Activated CD4-positive, alpha-beta memory T cell treated with anti-CD3 and anti-CD28 coated beads, Interleukin-2, amount 10 ng/mL, durations not matched to agents 7 days and 5 days (primary cell): ENCODE results near the gene ZNF74. TPM values are rescaled to one million over a fixed set of nuclear protein-coding genes. Genes with fewer than 3 reads are reported as not detected.
"Not testable (repeated sequence)": the region's sequence is repeated elsewhere in the genome, so short reads cannot be mapped to it uniquely, and the experiment has no call there.

Experiments used
- CTCF ChIA-PET: fragments of 350-600 bp; sonication (Branson Sonifier 250); formaldehyde crosslinking; loops from one replicate; lab custom pipeline; 2021; ENCODE audit warnings: antibody characterized with exemption, inconsistent platforms; lab: Charles Lee
- POLR2A ChIA-PET: fragments of 350-600 bp; sonication (Branson Sonifier 250); formaldehyde crosslinking; loops from one replicate; lab custom pipeline; 2021; ENCODE audit warnings: antibody characterized with exemption; lab: Charles Lee
- DNase-seq: peaks from one replicate; pipeline ENCODE4 v3.0.0-alpha.2; 2020
- H3K27ac Mint-ChIP-seq: one replicate; pipeline ENCODE4 v1.8.0; 2021; ENCODE audit warnings: mild to moderate bottlenecking, mixed read lengths
- H3K27me3 Mint-ChIP-seq: one replicate; pipeline ENCODE4 v1.8.0; 2021; ENCODE audit warnings: mixed read lengths
- H3K36me3 Mint-ChIP-seq: one replicate; pipeline ENCODE4 v1.8.0; 2021; ENCODE audit warnings: low read depth, mixed read lengths
- H3K4me1 Mint-ChIP-seq: one replicate; pipeline ENCODE4 v1.8.0; 2021; ENCODE audit warnings: mixed read lengths
- H3K4me3 Mint-ChIP-seq: one replicate; pipeline ENCODE4 v1.8.0; 2021; ENCODE audit warnings: mild to moderate bottlenecking, mixed read lengths
- H3K9me3 Mint-ChIP-seq: one replicate; pipeline ENCODE4 v1.8.0; 2021; ENCODE audit warnings: mixed read lengths
- total RNA-seq, 2 experiments: library from RNA; stranded (reverse); gene quantifications; one replicate each; pipeline ENCODE4 v1.2.3, GENCODE V29; 2021

Gene ZNF74
- total RNA-seq, 2 experiments from 2014 or later, result 6.1 to 6.2 TPM

GRCh38 chr22:20446383-20446970 lies 52.5 kb downstream of the ZNF74 start:
- H3K36me3 Mint-ChIP-seq, result peaks cover 32% of the 10 kb centered on the region
- H3K27ac Mint-ChIP-seq, result no peak overlapping the region
- no peaks in the 10 kb centered on the region for H3K27me3 Mint-ChIP-seq
- no peaks in the 10 kb centered on the region for H3K4me1 Mint-ChIP-seq
- ChIA-PET CTCF (no interaction called here), POLR2A (no interaction called here)
- no peak for DNase-seq
- no peaks in the 10 kb centered on the region for H3K9me3 Mint-ChIP-seq
- no peak overlapping the region for H3K4me3 Mint-ChIP-seq

- ChIA-PET CTCF (interaction anchor here (1.0 kb wide), 1 partner anchor 30 kb away, joined by 3 read pairs; no protein-coding TSS in a partner anchor), POLR2A (no interaction called here)
- Mint-ChIP-seq H3K9me3 (no peaks in the 10 kb centered on the region), H3K27ac (no peak overlapping the region), H3K27me3 (no peaks in the 10 kb centered on the region), H3K36me3 (peaks cover 26% of the 10 kb centered on the region), H3K4me1 (no peaks in the 10 kb centered on the region), H3K4me3 (no peak overlapping the region)
- DNase-seq, result no peak
Observed at GRCh38 chr22:20448630-20449029, 54.7 kb downstream of the ZNF74 start.

GRCh38 chr22:20449819-20450550 lies 56.0 kb downstream of the ZNF74 start:
- ChIA-PET POLR2A (no interaction called here), CTCF (interaction anchor here (0.6 kb wide), 1 partner anchor 49 kb away, joined by 4 read pairs; no protein-coding TSS in a partner anchor)
- Mint-ChIP-seq H3K27ac (no peak overlapping the region), H3K36me3 (peaks cover 26% of the 10 kb centered on the region), H3K4me3 (no peak overlapping the region), H3K4me1 (no peaks in the 10 kb centered on the region), H3K9me3 (no peaks in the 10 kb centered on the region), H3K27me3 (no peaks in the 10 kb centered on the region)
- no peak for DNase-seq

- Mint-ChIP-seq H3K4me3 (no peak overlapping the region), H3K27ac (no peak overlapping the region), H3K36me3 (peaks cover 32% of the 10 kb centered on the region), H3K4me1 (no peaks in the 10 kb centered on the region), H3K9me3 (no peaks in the 10 kb centered on the region), H3K27me3 (no peaks in the 10 kb centered on the region)
- ChIA-PET POLR2A (no interaction called here), CTCF (no interaction called here)
- no peak for DNase-seq
Observed at GRCh38 chr22:20450551-20450906, 56.6 kb downstream of the ZNF74 start.

- H3K27ac Mint-ChIP-seq, DNase-seq, H3K4me3 Mint-ChIP-seq, H3K4me1 Mint-ChIP-seq, H3K27me3 Mint-ChIP-seq, POLR2A ChIA-PET, H3K9me3 Mint-ChIP-seq, CTCF ChIA-PET: not testable (repeated sequence)
- H3K36me3 Mint-ChIP-seq, result peaks cover 39% of the 10 kb centered on the region
Observed at GRCh38 chr22:20451129-20451778, 57.3 kb downstream of the ZNF74 start.

GRCh38 chr22:20451920-20452319 lies 58.0 kb downstream of the ZNF74 start:
- H3K27me3 Mint-ChIP-seq, result no peaks in the 10 kb centered on the region
- CTCF ChIA-PET, result no interaction called here
- H3K36me3 Mint-ChIP-seq, result peaks cover 36% of the 10 kb centered on the region
- DNase-seq, result no peak
- no peak overlapping the region for H3K27ac Mint-ChIP-seq
- H3K4me1 Mint-ChIP-seq, result peaks cover 9% of the 10 kb centered on the region
- POLR2A ChIA-PET, result interaction anchor here (0.7 kb wide), 1 partner anchor 304 kb away, joined by 3 read pairs; no protein-coding TSS in a partner anchor
- no peak overlapping the region for H3K4me3 Mint-ChIP-seq
- no peaks in the 10 kb centered on the region for H3K9me3 Mint-ChIP-seq

- Mint-ChIP-seq H3K9me3 (no peaks in the 10 kb centered on the region), H3K36me3 (peaks cover 34% of the 10 kb centered on the region), H3K27ac (no peak overlapping the region), H3K27me3 (no peaks in the 10 kb centered on the region), H3K4me3 (no peak overlapping the region), H3K4me1 (peaks cover 9% of the 10 kb centered on the region)
- ChIA-PET POLR2A (no interaction called here), CTCF (interaction anchor here (5.0 kb wide), 1 partner anchor 35 kb away, joined by 93 read pairs; no protein-coding TSS in a partner anchor)
- DNase-seq, result no peak
Observed at GRCh38 chr22:20453222-20453621, 59.3 kb downstream of the ZNF74 start.

- Mint-ChIP-seq H3K27me3 (no peaks in the 10 kb centered on the region), H3K36me3 (peaks cover 38% of the 10 kb centered on the region), H3K4me3 (no peak overlapping the region), H3K27ac (no peak overlapping the region), H3K9me3 (no peaks in the 10 kb centered on the region), H3K4me1 (peaks cover 9% of the 10 kb centered on the region)
- CTCF ChIA-PET, result interaction anchor here (1.0 to 5.0 kb wide), 10 partner anchors 8 to 285 kb away, joined by 3 to 93 read pairs (median 5); no protein-coding TSS in a partner anchor
- POLR2A ChIA-PET, result interaction anchor here (2.3 kb wide), 1 partner anchor 8 kb away, joined by 9 read pairs; no protein-coding TSS in a partner anchor
- no peak for DNase-seq
Observed at GRCh38 chr22:20455709-20456063, 61.7 kb downstream of the ZNF74 start.

GRCh38 chr22:20456064-20456721 lies 62.2 kb downstream of the ZNF74 start:
- H3K4me3 Mint-ChIP-seq, result no peak overlapping the region
- no peaks in the 10 kb centered on the region for H3K27me3 Mint-ChIP-seq
- H3K4me1 Mint-ChIP-seq, result peaks cover 14% of the 10 kb centered on the region
- no peaks in the 10 kb centered on the region for H3K9me3 Mint-ChIP-seq
- H3K27ac Mint-ChIP-seq, result no peak overlapping the region
- H3K36me3 Mint-ChIP-seq, result peaks cover 40% of the 10 kb centered on the region
- ChIA-PET POLR2A (interaction anchor here (0.7 to 2.3 kb wide), 3 partner anchors 7 to 52 kb away, joined by 3 to 9 read pairs (median 5); partner anchors contain the start of gene MED15), CTCF (interaction anchor here (0.8 to 5.0 kb wide), 14 partner anchors 8 to 285 kb away, joined by 3 to 93 read pairs (median 5); no protein-coding TSS in a partner anchor)
- peak; percentile 75 for DNase-seq

GRCh38 chr22:20456722-20457076 lies 62.7 kb downstream of the ZNF74 start:
- H3K27ac Mint-ChIP-seq, result no peak overlapping the region
- ChIA-PET CTCF (interaction anchor here (0.8 to 5.0 kb wide), 14 partner anchors 7 to 284 kb away, joined by 3 to 93 read pairs (median 5); no protein-coding TSS in a partner anchor), POLR2A (interaction anchor here (0.7 to 0.8 kb wide), 2 partner anchors 39 to 51 kb away, joined by 3 to 5 read pairs; partner anchors contain the start of gene MED15)
- no peak for DNase-seq
- H3K4me1 Mint-ChIP-seq, result peaks cover 14% of the 10 kb centered on the region
- H3K9me3 Mint-ChIP-seq, result no peaks in the 10 kb centered on the region
- peaks cover 36% of the 10 kb centered on the region for H3K36me3 Mint-ChIP-seq
- no peak overlapping the region for H3K4me3 Mint-ChIP-seq
- no peaks in the 10 kb centered on the region for H3K27me3 Mint-ChIP-seq

- no peak for DNase-seq
- POLR2A ChIA-PET, result no interaction called here
- Mint-ChIP-seq H3K4me3 (no peak overlapping the region), H3K27me3 (no peaks in the 10 kb centered on the region), H3K9me3 (no peaks in the 10 kb centered on the region), H3K27ac (no peak overlapping the region), H3K36me3 (peaks cover 35% of the 10 kb centered on the region), H3K4me1 (peaks cover 18% of the 10 kb centered on the region)
- CTCF ChIA-PET, result interaction anchor here (1.2 to 5.0 kb wide), 3 partner anchors 30 to 46 kb away, joined by 5 to 93 read pairs (median 8); no protein-coding TSS in a partner anchor
Observed at GRCh38 chr22:20457506-20458240, 63.7 kb downstream of the ZNF74 start.
